Measurements from ENCODE around the gene CXCR6. TPM values are rescaled to one million over a fixed set of nuclear protein-coding genes. Genes with fewer than 3 reads are reported as not detected.

CXCR6 gene
- total RNA-seq, 1 donor from 2014 or later = 0.32 TPM

DNA sequence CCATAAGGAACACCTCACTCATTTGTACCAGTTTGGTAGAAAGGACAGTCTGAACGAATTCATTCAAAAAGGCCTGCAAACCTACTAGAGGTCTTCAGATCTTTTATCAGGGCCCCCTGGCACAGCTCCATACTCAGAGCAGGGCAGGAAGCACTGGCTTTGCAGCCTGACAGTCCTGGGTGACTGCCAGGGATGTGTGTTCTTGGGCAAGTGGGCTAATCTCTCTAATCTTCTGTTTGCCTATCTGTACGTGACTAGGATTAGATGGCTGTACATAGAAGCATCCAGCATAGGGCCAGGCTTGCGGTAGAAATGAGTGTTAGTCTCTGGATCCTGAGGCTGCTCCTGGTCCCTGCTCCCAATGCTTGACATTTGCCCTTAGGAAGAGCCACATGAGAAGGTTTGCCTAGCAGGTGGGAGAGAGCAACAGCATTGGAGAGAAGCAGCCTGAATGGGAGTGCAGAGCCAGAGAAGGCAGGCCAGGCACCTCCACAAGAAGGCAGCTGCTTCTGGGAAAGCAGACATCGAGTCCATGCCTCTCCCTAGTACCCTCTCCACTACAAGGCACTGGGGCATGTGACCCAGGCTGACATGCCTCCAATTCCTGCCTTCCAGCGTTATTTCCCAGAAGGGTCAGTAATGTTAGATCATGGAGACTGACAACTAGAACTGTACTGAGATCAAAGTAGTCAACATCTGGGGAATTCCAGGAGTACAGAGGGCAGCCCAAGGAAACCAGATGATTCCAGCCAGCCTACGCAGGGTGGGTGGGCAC, 1.0 kb upstream of the CXCR6 start:
- DNase-seq (ENCODE audit: low spot score) = peak; percentile 68
- intact Hi-C loops (cut with DNase I) = no loop called here

DNA sequence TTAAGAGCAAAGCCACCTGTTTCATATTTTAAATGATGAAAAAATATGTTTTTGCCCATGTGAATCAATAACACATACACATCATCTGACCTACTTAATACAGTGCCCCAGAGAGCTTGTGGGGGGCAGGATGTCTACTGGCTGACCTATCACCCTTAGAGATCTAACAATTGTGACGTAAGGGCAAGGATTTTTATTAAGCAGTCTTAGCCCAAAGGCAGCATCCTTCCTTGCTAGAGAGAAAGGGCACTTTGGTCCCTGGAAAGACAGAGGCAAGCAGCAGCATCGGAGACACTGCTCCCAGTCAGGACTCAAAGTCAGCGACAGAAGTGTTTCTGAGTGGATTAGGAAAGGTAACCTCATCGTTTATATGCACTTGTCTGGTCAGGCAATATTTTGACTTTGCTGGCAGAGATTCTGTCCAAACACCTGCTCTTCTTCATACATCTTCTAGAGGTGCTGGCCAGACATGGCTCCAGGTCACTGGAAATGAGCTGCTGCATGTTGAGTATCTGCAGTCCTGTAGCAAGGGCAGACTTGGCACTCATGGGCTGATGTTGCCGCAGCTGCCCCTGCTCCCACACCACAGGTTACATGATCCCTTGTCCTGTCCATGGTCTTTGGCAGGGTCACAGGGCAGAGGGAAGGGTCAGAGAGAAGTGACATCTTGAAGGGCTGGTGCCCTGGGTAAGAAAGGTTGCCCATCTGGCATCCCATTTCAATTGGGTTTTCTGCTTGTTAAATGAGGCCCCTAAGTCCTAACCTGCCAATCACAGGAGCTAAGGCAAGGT, 1.8 kb downstream of the CXCR6 start:
- DNase-seq (ENCODE audit: low spot score) = peak; percentile 49
- intact Hi-C loops (cut with DNase I) = no loop called here

DNA sequence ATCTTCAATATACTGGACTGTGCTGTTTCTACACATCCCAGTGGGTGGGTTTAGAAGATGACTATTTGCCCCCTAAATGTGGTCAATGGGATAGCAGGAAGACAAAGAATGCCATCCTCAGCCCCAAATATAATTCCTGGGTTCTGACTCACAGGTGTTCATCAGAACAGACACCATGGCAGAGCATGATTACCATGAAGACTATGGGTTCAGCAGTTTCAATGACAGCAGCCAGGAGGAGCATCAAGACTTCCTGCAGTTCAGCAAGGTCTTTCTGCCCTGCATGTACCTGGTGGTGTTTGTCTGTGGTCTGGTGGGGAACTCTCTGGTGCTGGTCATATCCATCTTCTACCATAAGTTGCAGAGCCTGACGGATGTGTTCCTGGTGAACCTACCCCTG, 3.0 kb downstream of the CXCR6 start:
- DNase-seq (ENCODE audit: low spot score) = no peak
- intact Hi-C loops (cut with DNase I) = no loop called here

DNA sequence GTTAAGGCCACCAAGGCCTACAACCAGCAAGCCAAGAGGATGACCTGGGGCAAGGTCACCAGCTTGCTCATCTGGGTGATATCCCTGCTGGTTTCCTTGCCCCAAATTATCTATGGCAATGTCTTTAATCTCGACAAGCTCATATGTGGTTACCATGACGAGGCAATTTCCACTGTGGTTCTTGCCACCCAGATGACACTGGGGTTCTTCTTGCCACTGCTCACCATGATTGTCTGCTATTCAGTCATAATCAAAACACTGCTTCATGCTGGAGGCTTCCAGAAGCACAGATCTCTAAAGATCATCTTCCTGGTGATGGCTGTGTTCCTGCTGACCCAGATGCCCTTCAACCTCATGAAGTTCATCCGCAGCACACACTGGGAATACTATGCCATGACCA, 3.6 kb downstream of the CXCR6 start:
- no peak for DNase-seq (ENCODE audit: low spot score)
- intact Hi-C loops (cut with DNase I) = no loop called here

DNA sequence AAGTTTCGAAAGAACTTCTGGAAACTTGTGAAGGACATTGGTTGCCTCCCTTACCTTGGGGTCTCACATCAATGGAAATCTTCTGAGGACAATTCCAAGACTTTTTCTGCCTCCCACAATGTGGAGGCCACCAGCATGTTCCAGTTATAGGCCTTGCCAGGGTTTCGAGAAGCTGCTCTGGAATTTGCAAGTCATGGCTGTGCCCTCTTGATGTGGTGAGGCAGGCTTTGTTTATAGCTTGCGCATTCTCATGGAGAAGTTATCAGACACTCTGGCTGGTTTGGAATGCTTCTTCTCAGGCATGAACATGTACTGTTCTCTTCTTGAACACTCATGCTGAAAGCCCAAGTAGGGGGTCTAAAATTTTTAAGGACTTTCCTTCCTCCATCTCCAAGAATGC, 4.1 kb downstream of the CXCR6 start:
- intact Hi-C loops (cut with DNase I) = no loop called here
- peak; percentile 14 for DNase-seq (ENCODE audit: low spot score)

DNA sequence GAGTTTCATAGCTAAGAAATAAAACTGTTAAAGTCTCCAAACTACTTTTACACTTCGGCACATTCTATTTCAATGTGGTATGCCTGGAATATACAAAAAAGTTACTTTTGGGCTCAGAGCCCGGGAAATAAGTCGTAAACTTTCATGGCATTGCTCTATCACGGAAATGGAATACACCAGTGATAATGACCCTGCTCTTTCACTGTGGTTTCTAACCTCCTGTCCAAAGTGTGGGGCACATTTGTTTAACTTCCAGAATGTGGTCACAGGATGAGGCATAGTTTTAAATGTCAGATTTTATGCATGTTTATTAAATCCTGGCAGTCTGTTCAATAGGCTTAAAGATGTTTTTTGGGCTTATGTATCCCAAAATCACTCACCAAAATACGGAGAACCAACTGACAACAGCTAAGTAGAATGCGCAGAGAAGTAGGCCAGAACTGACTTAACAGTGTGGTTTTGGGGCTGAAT, 5.1 kb downstream of the CXCR6 start:
- intact Hi-C loops (cut with DNase I) = no loop called here
- DNase-seq (ENCODE audit: low spot score) = no peak

DNA sequence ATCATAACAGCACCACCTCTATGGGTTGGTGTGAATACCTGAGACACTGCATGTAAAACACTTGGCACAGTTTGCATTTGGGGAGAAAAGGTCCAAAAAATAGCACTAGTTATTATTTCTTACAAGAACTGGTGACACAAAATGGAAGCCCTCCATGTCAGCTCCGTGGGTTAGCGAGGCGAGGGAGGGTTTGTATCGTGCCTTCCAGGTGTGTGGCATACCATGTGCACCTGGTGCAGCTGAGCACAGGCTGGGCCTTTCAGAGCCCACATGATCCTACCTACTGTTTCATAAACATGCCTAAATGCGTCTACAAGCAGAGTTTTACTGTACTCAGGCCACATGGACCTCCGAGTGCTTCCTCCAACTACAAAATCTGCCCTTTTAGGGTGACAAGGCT, 5.6 kb downstream of the CXCR6 start:
- intact Hi-C loops (cut with DNase I) = no loop called here
- DNase-seq (ENCODE audit: low spot score) = peak; percentile 19

DNA sequence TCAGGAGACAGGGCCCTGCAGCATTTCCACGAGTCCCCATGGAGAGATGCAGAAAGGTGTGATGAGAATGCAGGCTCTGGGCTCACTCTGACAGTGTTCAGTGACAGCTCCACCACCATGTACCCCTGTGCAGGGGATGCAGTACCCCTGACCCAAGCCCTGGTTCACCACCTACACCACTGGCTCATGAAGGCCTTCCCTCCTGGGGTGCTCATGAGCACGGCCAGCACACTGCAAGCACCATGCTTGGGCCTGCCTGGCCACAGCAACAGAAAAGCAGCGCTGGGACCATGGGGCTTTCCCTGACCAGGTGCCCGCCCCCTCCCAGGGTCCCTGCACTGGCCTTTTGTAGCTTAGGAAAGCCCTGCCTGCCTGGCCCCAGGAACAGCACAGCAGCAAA, 6.2 kb downstream of the CXCR6 start:
- intact Hi-C loops (cut with DNase I) = no loop called here

DNA sequence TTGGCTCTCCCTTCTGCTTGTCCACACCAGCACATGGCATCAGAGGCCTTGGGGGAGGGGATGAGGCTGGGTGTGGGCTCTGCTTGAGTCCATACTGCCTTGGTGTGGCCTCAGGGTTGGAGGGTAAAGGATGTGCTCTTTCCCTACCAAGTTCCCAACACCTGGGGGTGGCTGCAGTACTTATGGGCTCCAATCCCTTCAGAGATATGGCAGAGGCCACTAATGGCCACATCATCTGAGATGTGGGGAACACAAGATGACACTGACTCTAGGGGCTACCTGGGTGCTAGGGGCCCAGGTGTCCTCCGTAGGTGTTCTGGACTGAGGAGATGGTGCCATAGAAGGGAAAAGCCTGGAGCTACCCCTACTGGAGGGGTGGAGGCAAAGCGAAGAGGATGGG, 6.9 kb downstream of the CXCR6 start:
- DNase-seq (ENCODE audit: low spot score) = peak; percentile 43
- intact Hi-C loops (cut with DNase I) = no loop called here

More for the DNA sequence above, 6.2 kb downstream of the CXCR6 start:
- DNase-seq (ENCODE audit: low spot score) = peak; percentile 41

DNA sequence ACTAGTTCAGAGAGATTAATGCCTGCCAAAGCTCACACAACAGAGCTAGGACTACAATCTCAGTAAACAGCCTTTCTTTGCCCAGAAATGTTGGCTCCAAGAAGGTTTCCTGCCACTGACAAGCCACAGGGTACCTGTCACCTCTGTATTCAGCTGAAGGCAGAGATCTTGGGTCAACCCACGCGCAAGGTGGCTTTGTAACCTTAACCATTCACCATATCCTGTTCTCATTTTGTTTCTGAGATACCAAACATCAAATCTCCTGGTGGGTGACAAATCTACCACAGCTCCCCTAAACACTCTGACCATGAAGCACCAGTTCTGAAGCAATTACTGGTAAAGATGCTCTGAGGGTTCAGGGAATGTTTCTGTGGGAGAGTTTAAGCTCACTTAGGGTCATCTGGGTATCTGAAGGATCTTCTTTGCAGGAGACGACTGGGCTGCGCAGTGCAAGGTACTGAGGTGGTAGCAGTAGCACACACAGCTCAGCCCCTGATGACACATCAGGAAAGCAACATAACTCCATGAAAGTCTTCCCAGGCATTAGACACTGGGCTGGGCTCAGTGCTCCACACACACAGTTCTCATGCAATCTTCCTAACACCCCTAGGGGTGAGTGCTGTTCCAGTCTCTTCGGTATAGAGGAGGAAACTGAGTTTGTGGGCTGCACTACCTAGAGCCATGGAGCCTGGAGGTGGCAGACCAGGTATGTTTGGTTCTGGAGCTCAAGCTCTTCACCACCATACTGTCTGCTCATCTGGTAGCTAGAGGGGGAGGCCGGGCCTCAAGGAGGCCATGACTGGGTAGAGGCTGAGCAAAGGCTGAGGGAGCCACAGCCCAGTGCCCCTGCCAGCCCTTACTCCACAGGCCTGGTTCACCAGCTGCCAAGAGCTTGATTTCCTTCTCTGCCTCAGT, 7.7 kb downstream of the CXCR6 start:
- DNase-seq (ENCODE audit: low spot score) = peak; percentile 53
- intact Hi-C loops (cut with DNase I) = no loop called here

DNA sequence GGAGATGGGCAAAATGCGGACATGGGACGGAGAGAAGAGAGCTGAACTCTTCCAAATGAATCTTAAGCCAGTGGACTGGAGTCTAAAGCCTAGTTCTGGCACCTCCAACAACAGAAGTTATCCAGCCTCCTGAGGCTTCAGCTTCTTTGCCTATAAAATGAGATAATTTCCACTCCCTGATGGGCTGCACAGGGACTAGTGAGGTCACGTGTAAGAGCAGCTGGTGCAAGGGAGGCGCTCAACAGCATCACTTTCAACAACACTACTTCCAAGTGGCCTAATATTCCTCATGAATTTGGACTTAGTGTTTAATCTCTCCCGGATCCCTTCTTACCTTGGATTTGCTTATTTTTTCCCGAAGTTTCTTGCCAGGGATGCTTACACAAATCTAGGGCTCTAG, 8.7 kb downstream of the CXCR6 start:
- intact Hi-C loops (cut with DNase I) = no loop called here
- no peak for DNase-seq (ENCODE audit: low spot score)

DNA sequence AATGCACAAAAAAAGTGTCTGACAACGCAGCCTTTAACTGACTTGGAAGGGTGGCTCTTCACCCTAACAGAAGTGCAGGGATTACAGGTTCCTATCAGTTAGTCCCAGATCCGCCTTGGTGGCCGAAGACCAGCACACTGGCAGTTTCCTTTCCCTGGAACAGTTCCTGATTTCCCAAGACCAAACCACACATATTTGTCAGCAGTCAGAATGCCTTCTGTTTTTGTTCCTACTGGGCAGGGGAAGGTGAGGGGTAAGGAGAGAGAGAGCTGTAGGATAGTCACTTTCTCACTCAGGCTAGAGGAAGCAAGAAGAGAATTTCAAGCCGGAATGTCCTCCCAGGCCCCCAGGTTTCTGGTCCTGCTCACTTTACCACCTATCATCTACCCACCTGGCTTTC, 9.2 kb downstream of the CXCR6 start:
- peak; percentile 17 for DNase-seq (ENCODE audit: low spot score)
- intact Hi-C loops (cut with DNase I) = no loop called here

DNA sequence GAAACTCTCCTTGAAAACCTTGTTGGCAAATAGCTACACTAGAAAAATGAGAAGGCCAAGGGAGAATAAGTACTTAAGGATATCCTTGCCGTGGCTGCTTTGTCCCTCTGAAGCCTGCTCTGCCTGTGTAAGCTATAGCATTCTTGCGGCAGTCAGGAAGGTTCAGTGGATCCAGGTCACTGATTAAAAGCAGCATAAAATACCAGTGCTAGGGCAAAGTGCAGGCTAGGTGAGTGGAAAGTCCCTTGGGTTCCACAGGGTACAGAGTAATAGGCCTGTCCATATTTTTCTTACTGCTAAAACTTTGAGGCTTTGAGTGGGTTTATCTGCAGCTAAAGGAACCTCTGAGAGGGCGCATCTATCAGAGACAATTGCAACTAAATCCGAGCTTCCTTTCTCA, 10.3 kb downstream of the CXCR6 start:
- intact Hi-C loops (cut with DNase I) = no loop called here
- no peak for DNase-seq (ENCODE audit: low spot score)

DNA sequence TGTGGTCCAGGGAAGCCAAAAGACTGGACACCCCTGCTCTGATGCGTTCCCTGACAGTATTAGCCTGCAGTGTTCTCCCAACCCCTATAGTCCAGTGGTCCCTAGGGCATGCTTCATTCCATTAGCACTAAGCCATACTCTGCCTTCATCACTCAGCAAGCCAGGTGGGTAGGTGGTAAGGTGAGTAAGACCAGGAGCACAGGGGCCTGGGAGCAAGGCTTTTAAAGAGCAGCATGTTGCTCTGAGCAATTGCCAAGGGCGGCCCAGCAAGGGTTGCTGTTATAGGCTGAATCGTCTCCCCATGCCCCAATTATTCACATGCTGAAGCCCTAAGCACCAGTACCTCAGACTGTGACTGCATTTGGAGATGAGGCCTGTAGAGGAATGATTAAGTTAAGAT, 11.0 kb downstream of the CXCR6 start:
- peak; percentile 43 for DNase-seq (ENCODE audit: low spot score)
- intact Hi-C loops (cut with DNase I) = no loop called here

DNA sequence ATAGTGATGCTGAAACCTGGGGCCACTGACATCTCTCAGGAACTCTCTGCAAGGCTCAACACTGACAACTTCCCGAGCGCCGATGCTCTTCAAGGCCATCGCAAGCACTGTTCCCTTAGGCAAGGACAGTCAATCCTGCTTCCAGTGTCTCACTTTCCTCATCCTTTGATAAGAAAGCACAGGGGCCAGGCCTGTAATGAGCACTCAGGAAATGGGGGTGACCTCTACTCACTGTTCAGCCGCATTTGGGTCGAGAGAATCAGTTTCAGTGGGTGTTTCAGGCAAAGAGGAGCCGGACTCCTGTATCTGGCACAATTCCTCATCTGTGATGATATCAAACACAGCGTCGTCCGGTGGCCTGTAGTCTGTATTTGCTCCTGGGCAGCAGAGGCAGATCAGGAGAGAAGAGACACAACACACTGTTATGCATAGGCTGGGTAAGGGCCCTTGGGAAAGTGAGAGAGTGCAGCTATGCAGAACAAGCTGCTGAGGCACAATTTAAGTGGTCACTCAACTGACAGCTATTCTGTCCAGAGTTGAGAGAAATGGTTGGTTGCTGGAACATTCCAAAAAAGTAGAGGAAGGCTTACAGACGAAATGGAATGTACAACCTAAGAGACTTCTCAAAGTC, 11.9 kb downstream of the CXCR6 start:
- peak; percentile 20 for DNase-seq (ENCODE audit: low spot score)

DNA sequence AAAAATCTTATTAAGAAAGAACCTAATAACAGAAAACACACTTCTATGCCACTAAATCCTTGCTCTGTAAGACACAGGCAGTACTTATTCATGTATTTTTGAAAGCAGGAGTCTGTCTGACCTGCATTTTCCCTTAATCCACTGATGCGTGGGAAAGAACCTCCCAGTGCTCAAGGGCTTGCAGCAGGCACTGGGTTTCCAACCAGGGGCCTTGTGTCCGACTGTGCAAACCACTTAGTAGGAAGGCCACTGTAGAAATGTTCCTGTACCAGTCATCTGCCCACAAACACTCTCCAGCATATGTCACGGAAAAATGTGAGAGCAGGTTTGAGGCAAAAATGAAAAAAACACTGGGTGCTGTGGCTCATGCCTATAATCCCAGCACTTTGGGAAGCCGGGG, 12.4 kb downstream of the CXCR6 start:
- DNase-seq (ENCODE audit: low spot score) = no peak

More for the DNA sequence above, 11.9 kb downstream of the CXCR6 start:
- intact Hi-C loops (cut with DNase I) = no loop called here

DNA sequence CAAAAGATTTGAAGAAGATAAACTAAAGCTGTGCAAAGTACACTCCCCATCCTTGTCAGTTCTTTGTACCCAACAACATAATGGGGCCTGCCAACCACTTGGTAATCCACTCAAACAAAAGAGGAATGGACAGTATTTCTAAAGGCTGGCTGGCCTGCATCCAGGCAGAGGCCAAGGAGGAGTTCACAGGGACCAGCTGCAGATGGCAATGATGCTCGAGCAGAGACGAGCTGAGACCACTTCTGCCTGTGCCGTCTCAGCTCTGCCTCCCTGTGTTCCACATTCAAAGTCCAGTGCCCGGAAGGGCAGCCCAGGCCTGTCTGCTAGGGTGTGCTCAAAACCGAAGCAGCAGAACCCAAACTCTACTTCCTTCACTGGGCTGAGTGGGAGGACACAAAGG, 14.3 kb downstream of the CXCR6 start:
- no peak for DNase-seq (ENCODE audit: low spot score)

More for the DNA sequence above, 12.4 kb downstream of the CXCR6 start:
- intact Hi-C loops (cut with DNase I) = no loop called here

DNA sequence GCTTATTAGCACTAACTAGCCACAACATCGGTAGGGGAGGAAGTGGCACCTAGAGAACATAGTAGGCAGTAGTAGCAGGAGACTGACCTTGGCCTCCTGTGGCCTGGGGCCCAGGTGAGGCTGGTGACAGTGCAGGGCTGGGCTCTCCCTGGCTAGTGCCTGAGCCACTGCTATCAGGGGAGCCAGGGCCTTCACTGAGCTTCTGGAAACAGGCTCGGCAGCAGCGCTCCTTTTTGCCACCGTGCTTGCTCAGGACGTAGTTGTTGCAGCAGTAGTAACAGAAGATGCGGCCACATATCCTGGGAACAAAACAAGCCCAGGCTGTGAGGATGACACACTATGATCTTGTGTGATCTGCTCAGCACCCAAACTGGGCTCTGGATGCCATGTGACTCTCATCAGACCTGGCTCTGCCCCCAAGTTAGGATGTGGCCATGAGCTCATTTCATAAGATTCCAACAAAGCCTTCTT, 15.1 kb downstream of the CXCR6 start:
- intact Hi-C loops (cut with DNase I) = no loop called here

More for the DNA sequence above, 14.3 kb downstream of the CXCR6 start:
- intact Hi-C loops (cut with DNase I) = no loop called here

DNA sequence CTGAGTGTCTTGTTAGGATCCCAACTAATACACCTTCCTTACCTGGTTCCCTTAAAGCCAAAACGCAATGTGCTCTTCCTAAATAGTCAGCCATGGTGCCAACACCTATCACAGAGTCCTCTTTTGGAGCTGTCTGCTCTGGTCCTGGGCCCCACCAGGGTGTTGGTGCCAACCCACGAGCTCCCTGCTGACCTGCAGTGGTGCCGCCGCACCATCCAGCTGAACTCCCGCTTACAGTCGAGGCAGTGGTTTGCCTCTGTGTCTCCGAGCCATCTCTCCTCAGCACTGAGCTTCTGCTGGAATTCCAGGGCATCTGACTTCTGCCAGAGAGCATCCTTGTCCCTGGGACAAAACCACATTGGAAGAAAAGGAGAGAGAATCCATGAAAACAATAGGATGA, 15.9 kb downstream of the CXCR6 start:
- no peak for DNase-seq (ENCODE audit: low spot score)
- intact Hi-C loops (cut with DNase I) = no loop called here

More for the DNA sequence above, 15.1 kb downstream of the CXCR6 start:
- no peak for DNase-seq (ENCODE audit: low spot score)
